AG09309 (cell line): ENCODE results near the gene HK1.

ENCODE experiments used
- DNase-seq: peaks from one replicate; pipeline ENCODE4 v3.0.0-alpha.2; 2010; ENCODE audit warnings: low read depth
- H3K4me3 ChIP-seq: 2 replicates; pipeline ENCODE4 v1.5.1; 2011; ENCODE audit warnings: mild to moderate bottlenecking, low read depth, low read length, moderate library complexity; ENCODE audit not compliant: control insufficient read depth
- CTCF ChIP-seq: IDR thresholded peaks from 2 replicates; pipeline ENCODE4 v1.5.1; 2011; ENCODE audit warnings: mild to moderate bottlenecking, low read depth, low read length, inconsistent platforms; ENCODE audit not compliant: insufficient read depth, control insufficient read depth; ENCODE audit errors: missing control alignments

Gene HK1

GRCh38 chr10:69382382-69383117 lies 104.3 kb downstream of the HK1 start:
- DNase-seq: peak; percentile 81
- no peak overlapping the region for H3K4me3 ChIP-seq

GRCh38 chr10:69383558-69383957 lies 105.3 kb downstream of the HK1 start:
- TF ChIP-seq CTCF: peak; percentile 25
- H3K4me3 ChIP-seq: no peak overlapping the region
- DNase-seq: no peak

More at GRCh38 chr10:69382382-69383117, 104.3 kb downstream of the HK1 start:
- no peak for TF ChIP-seq CTCF

GRCh38 chr10:69384320-69384719 lies 106.0 kb downstream of the HK1 start:
- DNase-seq: no peak
- TF ChIP-seq CTCF: no peak
- no peak overlapping the region for H3K4me3 ChIP-seq

GRCh38 chr10:69385454-69386350 lies 107.4 kb downstream of the HK1 start:
- no peak for DNase-seq
- H3K4me3 ChIP-seq: no peak overlapping the region
- no peak for TF ChIP-seq CTCF

- no peak for TF ChIP-seq CTCF
- DNase-seq: no peak
- no peak overlapping the region for H3K4me3 ChIP-seq
Observed at GRCh38 chr10:69387500-69387899, 109.2 kb downstream of the HK1 start.

- TF ChIP-seq CTCF: no peak
- DNase-seq: no peak
- no peak overlapping the region for H3K4me3 ChIP-seq
Observed at GRCh38 chr10:69388488-69388887, 110.2 kb downstream of the HK1 start.
